Endodermal cell (in vitro differentiated cells): Measurements from ENCODE around the gene FNDC3A. TPM values are rescaled to one million over a fixed set of nuclear protein-coding genes. Genes with fewer than 3 reads are reported as not detected.

ENCODE experiments used
- DNase-seq: peaks from one replicate; pipeline ENCODE4 v3.0.0-alpha.2; 2017
- H3K27ac ChIP-seq: 2 replicates; pipeline ENCODE4 v1.5.1; 2013; ENCODE audit warnings: mild to moderate bottlenecking, low read depth, low read length, moderate library complexity
- H3K27me3 ChIP-seq: 2 replicates; pipeline ENCODE4 v1.6.1; 2013; ENCODE audit warnings: mild to moderate bottlenecking, low read length, moderate library complexity; ENCODE audit not compliant: insufficient read depth, control insufficient read depth, poor library complexity, severe bottlenecking
- H3K36me3 ChIP-seq: 2 replicates; pipeline ENCODE4 v1.7.0; 2013; ENCODE audit warnings: mild to moderate bottlenecking, low read length, moderate library complexity; ENCODE audit not compliant: control insufficient read depth, insufficient read depth
- H3K4me1 ChIP-seq: one replicate; pipeline ENCODE4 v1.7.0; 2013; ENCODE audit warnings: low read length; ENCODE audit not compliant: control insufficient read depth, insufficient read depth
- H3K4me3 ChIP-seq: 2 replicates; pipeline ENCODE4 v1.5.1; 2013; ENCODE audit warnings: mild to moderate bottlenecking, low read length, moderate library complexity
- H3K9ac ChIP-seq: 2 replicates; pipeline ENCODE4 v1.6.1; 2013; ENCODE audit warnings: mild to moderate bottlenecking, low read length, moderate library complexity; ENCODE audit not compliant: poor library complexity, severe bottlenecking; ENCODE audit errors: extremely low read depth
- H3K9me3 ChIP-seq: 2 replicates; pipeline ENCODE4 v1.6.1; 2013; ENCODE audit warnings: mild to moderate bottlenecking, low read length, moderate library complexity; ENCODE audit not compliant: control insufficient read depth
- H3K27ac Mint-ChIP-seq: 2 replicates; pipeline ENCODE4 v1.8.0; 2020; ENCODE audit warnings: mixed read lengths
- H3K27me3 Mint-ChIP-seq: 2 replicates; pipeline ENCODE4 v1.8.0; 2021; ENCODE audit warnings: mild to moderate bottlenecking, mixed read lengths; ENCODE audit not compliant: insufficient read depth
- H3K36me3 Mint-ChIP-seq: 2 replicates; pipeline ENCODE4 v1.8.0; 2020; ENCODE audit warnings: low read depth, mixed read lengths
- H3K4me1 Mint-ChIP-seq: 2 replicates; pipeline ENCODE4 v1.8.0; 2020; ENCODE audit warnings: mixed read lengths
- H3K4me3 Mint-ChIP-seq: 2 replicates; pipeline ENCODE4 v1.8.0; 2020; ENCODE audit warnings: mild to moderate bottlenecking, moderate library complexity, mixed read lengths
- H3K9me3 Mint-ChIP-seq: 2 replicates; pipeline ENCODE4 v1.8.0; 2020; ENCODE audit warnings: mild to moderate bottlenecking, mixed read lengths
- CTCF ChIP-seq: fragments of 200-600 bp; sonication (generic); conservative IDR thresholded peaks from 2 replicates; pipeline ENCODE4 v1.5.0; 2021; ENCODE audit warnings: antibody characterized with exemption, mild to moderate bottlenecking
- WGBS, 2 experiments: methylation state at CpG; one replicate each; pipeline versions ENCODE4 v1.1.5 to v1.1.7; 2013; ENCODE audit warnings: missing lambda C conversion rate in 2 of 2, mixed read lengths in 1 of 2; ENCODE audit not compliant: insufficient coverage in 1 of 2, insufficient read length in 1 of 2; 5-methylcytosine and 5-hydroxymethylcytosine counted together
- total RNA-seq, 2 donors: library from RNA; stranded (reverse); fragmentation: NEBNext Ultra II Directional in 1 of 2; extraction: Animal tissue kit (Norgen Biotek cat#: 25700) in 1 of 2; gene quantifications; 2 replicates in 1 of 2; 3 replicates in 1 of 2; pipeline ENCODE4 v1.2.1, GENCODE V29; 2021

The FNDC3A gene
- total RNA-seq, 2 donors from 2014 or later = 42.2 to 42.8 TPM

DNA sequence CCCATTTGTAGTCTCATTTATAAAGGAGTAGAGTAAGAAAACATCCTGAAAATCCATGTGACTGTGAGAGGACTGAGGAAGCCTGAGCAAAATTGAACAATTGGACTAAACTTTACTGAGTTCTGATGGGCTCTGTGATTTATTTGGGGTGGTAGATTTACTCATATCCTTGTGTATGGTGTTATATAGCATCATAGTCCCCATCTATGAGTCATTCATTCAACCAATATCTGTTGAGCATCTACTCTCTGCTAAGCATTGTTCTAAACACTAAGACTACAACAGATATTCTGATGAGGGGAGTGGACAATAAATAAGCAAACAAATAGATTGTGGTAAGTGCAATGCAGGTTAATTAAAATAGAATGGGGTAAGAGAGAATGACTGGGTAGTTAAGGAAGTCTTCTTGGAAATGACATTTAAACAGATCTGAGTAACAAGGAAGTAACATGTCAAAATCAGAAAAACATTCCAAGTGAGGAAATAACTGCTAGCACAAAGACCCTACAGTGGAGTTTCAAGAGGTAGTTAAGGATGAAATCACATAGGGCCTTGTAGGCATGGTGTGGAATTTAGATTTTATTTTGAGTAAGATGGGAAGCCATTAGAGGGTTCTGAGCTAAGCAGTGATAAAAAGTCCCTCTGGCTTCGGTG, 208.1 kb downstream of the FNDC3A start:
- H3K36me3 Mint-ChIP-seq = peaks cover 46% of the 10 kb centered on the region
- peak overlapping the region; percentile 21 for H3K4me3 ChIP-seq
- no peaks in the 10 kb centered on the region for H3K9me3 ChIP-seq
- H3K27me3 ChIP-seq = no peaks in the 10 kb centered on the region
- no peaks in the 10 kb centered on the region for H3K27me3 Mint-ChIP-seq
- no peak for DNase-seq
- WGBS, 2 experiments = 78 to 80% methylated on average over 1 of the region's 1 CpG
- H3K4me1 ChIP-seq = peaks cover 9% of the 10 kb centered on the region
- no peak overlapping the region for H3K4me3 Mint-ChIP-seq
- TF ChIP-seq CTCF = no peak
- H3K27ac Mint-ChIP-seq = no peak overlapping the region
- H3K27ac ChIP-seq = peak overlapping the region; percentile 14
- H3K9me3 Mint-ChIP-seq = no peaks in the 10 kb centered on the region
- H3K36me3 ChIP-seq = peaks cover 52% of the 10 kb centered on the region
- H3K4me1 Mint-ChIP-seq = peaks cover 15% of the 10 kb centered on the region
- peak overlapping the region; percentile 58 for H3K9ac ChIP-seq

DNA sequence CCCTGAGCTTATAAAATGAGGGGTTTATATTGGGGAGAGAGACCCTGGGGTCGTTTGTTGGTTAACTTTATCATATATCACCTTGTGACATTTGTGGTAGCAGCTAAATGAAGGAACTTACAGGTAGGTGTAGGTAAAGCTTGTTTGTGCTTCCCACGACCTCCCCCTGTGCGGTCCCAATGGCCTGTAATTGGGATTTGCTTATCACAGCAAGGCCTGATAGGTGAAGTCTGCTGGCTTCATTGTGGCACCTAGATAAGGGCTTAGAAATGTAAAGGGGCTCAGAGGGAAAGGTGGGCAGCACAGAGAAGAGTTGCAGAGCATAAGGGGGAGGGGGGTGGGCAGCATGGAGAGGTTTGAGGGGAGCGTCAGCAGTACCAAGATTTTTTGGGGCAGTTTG, 208.9 kb downstream of the FNDC3A start:
- Histone ChIP-seq H3K9me3 (no peaks in the 10 kb centered on the region), H3K4me1 (peaks cover 9% of the 10 kb centered on the region), H3K27ac (peak overlapping the region; percentile 14), H3K4me3 (peak overlapping the region; percentile 56), H3K36me3 (peaks cover 51% of the 10 kb centered on the region), H3K27me3 (no peaks in the 10 kb centered on the region), H3K9ac (peak overlapping the region; percentile 58)
- Mint-ChIP-seq H3K36me3 (peaks cover 48% of the 10 kb centered on the region), H3K27ac (no peak overlapping the region), H3K4me3 (peak overlapping the region; percentile 7), H3K9me3 (no peaks in the 10 kb centered on the region), H3K27me3 (no peaks in the 10 kb centered on the region), H3K4me1 (peaks cover 15% of the 10 kb centered on the region)
- WGBS, 2 experiments = 26 to 63% methylated on average over 3 to 4 of the region's 4 CpGs
- peak; percentile 91 for DNase-seq
- no peak for TF ChIP-seq CTCF

GRCh38 chr13:49185264-49185663, 209.6 kb downstream of the FNDC3A start:
- no peaks in the 10 kb centered on the region for H3K9me3 Mint-ChIP-seq
- peak overlapping the region; percentile 91 for H3K27ac Mint-ChIP-seq
- Histone ChIP-seq H3K4me3 (peak overlapping the region; percentile 56), H3K9me3 (no peaks in the 10 kb centered on the region), H3K27me3 (no peaks in the 10 kb centered on the region), H3K9ac (peak overlapping the region; percentile 58), H3K27ac (no peak overlapping the region), H3K36me3 (peaks cover 51% of the 10 kb centered on the region), H3K4me1 (peaks cover 9% of the 10 kb centered on the region)
- H3K27me3 Mint-ChIP-seq = no peaks in the 10 kb centered on the region
- peaks cover 46% of the 10 kb centered on the region for H3K36me3 Mint-ChIP-seq
- WGBS, 2 experiments = no CpG with 5 or more reads among the region's 1 CpG
- no peak overlapping the region for H3K4me3 Mint-ChIP-seq
- DNase-seq = no peak
- TF ChIP-seq CTCF = no peak
- H3K4me1 Mint-ChIP-seq = peaks cover 15% of the 10 kb centered on the region
